Smooth muscle cell (in vitro differentiated cells): ENCODE data around the gene MYPN. TPM values are rescaled to one million over a fixed set of nuclear protein-coding genes. Genes with fewer than 3 reads are reported as not detected.

ENCODE experiments used
- DNase-seq: peaks from one replicate; lab custom pipeline; 2025; ENCODE audit not compliant: unreplicated experiment; lab: John Stamatoyannopoulos, UW
- H2AFZ ChIP-seq: fragments of 200-600 bp; sonication (generic); 2 replicates; pipeline ENCODE4 v1.6.0; 2016; ENCODE audit warnings: antibody characterized with exemption, low read depth, mild to moderate bottlenecking
- H3F3A ChIP-seq: fragments of 200-600 bp; sonication (generic); 2 replicates; pipeline ENCODE4 v1.6.0; 2017; ENCODE audit warnings: antibody characterized with exemption, low read depth
- H3K27ac ChIP-seq: fragments of 200-600 bp; sonication (generic); 2 replicates; pipeline ENCODE4 v1.5.1; 2016; ENCODE audit warnings: low read depth, mild to moderate bottlenecking
- H3K27me3 ChIP-seq: fragments of 200-600 bp; sonication (generic); 2 replicates; pipeline ENCODE4 v1.6.1; 2016; ENCODE audit warnings: low read depth, mild to moderate bottlenecking
- H3K36me3 ChIP-seq: fragments of 200-600 bp; sonication (generic); 2 replicates; pipeline ENCODE4 v1.5.1; 2016; ENCODE audit warnings: low read depth
- H3K4me1 ChIP-seq: fragments of 200-600 bp; sonication (generic); 2 replicates; pipeline ENCODE4 v1.5.1; 2016; ENCODE audit warnings: low read depth
- H3K4me2 ChIP-seq: fragments of 200-600 bp; sonication (generic); 2 replicates; pipeline ENCODE4 v1.6.0; 2016; ENCODE audit warnings: mild to moderate bottlenecking
- H3K4me3 ChIP-seq: fragments of 200-600 bp; sonication (generic); 2 replicates; pipeline ENCODE4 v1.5.1; 2016; ENCODE audit warnings: mild to moderate bottlenecking
- H3K79me2 ChIP-seq: fragments of 200-600 bp; sonication (generic); 2 replicates; pipeline ENCODE4 v1.6.0; 2016; ENCODE audit warnings: low read depth, mild to moderate bottlenecking
- H3K9ac ChIP-seq: fragments of 200-600 bp; sonication (generic); 2 replicates; pipeline ENCODE4 v1.6.0; 2016; ENCODE audit warnings: low read depth
- H3K9me3 ChIP-seq: fragments of 200-600 bp; sonication (generic); replicated peaks from 2 replicates; pipeline ENCODE4 v1.5.1; 2016; ENCODE audit warnings: low read depth
- H4K20me1 ChIP-seq: fragments of 200-600 bp; sonication (generic); 2 replicates; pipeline ENCODE4 v1.6.0; 2016; ENCODE audit warnings: low read depth
- CTCF ChIP-seq: fragments of 200-600 bp; sonication (generic); IDR thresholded peaks from 2 replicates; pipeline ENCODE4 v1.5.1; 2017; ENCODE audit warnings: borderline replicate concordance, mild to moderate bottlenecking, antibody characterized with exemption; ENCODE audit not compliant: insufficient read depth, poor library complexity, severe bottlenecking
- WGBS: methylation state at CpG from one replicate; pipeline ENCODE4 v1.1.7; 2016; ENCODE audit warnings: low lambda C conversion rate; 5-methylcytosine and 5-hydroxymethylcytosine counted together
- polyA plus RNA-seq: library from polyadenylated mRNA; unstranded; fragments of >200 nt; fragmentation: Nextera tagmentation; extraction: Ambion mirVana; gene quantifications from 2 replicates; pipeline ENCODE4 v1.2.1, GENCODE V29; 2016
- total RNA-seq: library from RNA; depleted of rRNA; stranded (reverse); fragments of >200 nt; gene quantifications from 2 replicates; pipeline ENCODE4 v1.2.3, GENCODE V29; 2014

MYPN gene
- total and polyA plus RNA-seq, 2 experiments from 2014 or later: 0.03 to 0.13 TPM

- Histone ChIP-seq H3K4me3 (no peak overlapping the region), H4K20me1 (no peaks in the 10 kb centered on the region), H3K4me2 (no peak overlapping the region), H2AFZ (no peak overlapping the region), H3K36me3 (no peaks in the 10 kb centered on the region), H3K79me2 (no peaks in the 10 kb centered on the region), H3K9me3 (no peaks in the 10 kb centered on the region), H3F3A (no peaks in the 10 kb centered on the region), H3K27ac (no peak overlapping the region), H3K4me1 (no peaks in the 10 kb centered on the region), H3K27me3 (no peaks in the 10 kb centered on the region), H3K9ac (no peak overlapping the region)
- TF ChIP-seq CTCF: no peak
- no peak for DNase-seq
Measured at GRCh38 chr10:68221196-68221595, 111.9 kb downstream of the MYPN start.

- Histone ChIP-seq H3K27me3 (no peaks in the 10 kb centered on the region), H3K9ac (no peak overlapping the region), H3K9me3 (no peaks in the 10 kb centered on the region), H4K20me1 (no peaks in the 10 kb centered on the region), H3K4me1 (no peaks in the 10 kb centered on the region), H3K36me3 (no peaks in the 10 kb centered on the region), H3K27ac (no peak overlapping the region), H3K4me3 (no peak overlapping the region), H3F3A (no peaks in the 10 kb centered on the region), H2AFZ (no peak overlapping the region), H3K4me2 (no peak overlapping the region), H3K79me2 (no peaks in the 10 kb centered on the region)
- no peak for TF ChIP-seq CTCF
- WGBS: 76% methylated on average over 2 of the region's 2 CpGs
- DNase-seq: no peak
Measured at GRCh38 chr10:68222391-68222790, 113.1 kb downstream of the MYPN start.

- H2AFZ ChIP-seq: no peak overlapping the region
- no peak for TF ChIP-seq CTCF
- no peaks in the 10 kb centered on the region for H3K79me2 ChIP-seq
- DNase-seq: no peak
- WGBS: 59% methylated on average over 3 of the region's 3 CpGs
- no peak overlapping the region for H3K4me3 ChIP-seq
- no peaks in the 10 kb centered on the region for H3K9me3 ChIP-seq
- H3K36me3 ChIP-seq: no peaks in the 10 kb centered on the region
- H3K4me2 ChIP-seq: no peak overlapping the region
- no peaks in the 10 kb centered on the region for H3F3A ChIP-seq
- no peaks in the 10 kb centered on the region for H3K4me1 ChIP-seq
- no peaks in the 10 kb centered on the region for H3K27me3 ChIP-seq
- no peak overlapping the region for H3K27ac ChIP-seq
- H3K9ac ChIP-seq: no peak overlapping the region
- no peaks in the 10 kb centered on the region for H4K20me1 ChIP-seq
Measured at GRCh38 chr10:68223535-68224165, 114.4 kb downstream of the MYPN start.

- Histone ChIP-seq H3K4me3 (no peak overlapping the region), H3K9ac (no peak overlapping the region), H3K36me3 (no peaks in the 10 kb centered on the region), H3K79me2 (no peaks in the 10 kb centered on the region), H3K27ac (no peak overlapping the region), H3K27me3 (no peaks in the 10 kb centered on the region), H3F3A (no peaks in the 10 kb centered on the region), H3K4me2 (no peak overlapping the region), H3K9me3 (no peaks in the 10 kb centered on the region), H4K20me1 (no peaks in the 10 kb centered on the region), H2AFZ (no peak overlapping the region), H3K4me1 (no peaks in the 10 kb centered on the region)
- no peak for TF ChIP-seq CTCF
- DNase-seq: no peak
Measured at GRCh38 chr10:68224810-68225209, 115.5 kb downstream of the MYPN start.
